Measurements from ENCODE around the gene PDE6B. TPM values are rescaled to one million over a fixed set of nuclear protein-coding genes. Genes with fewer than 3 reads are reported as not detected.
"Not testable (repeated sequence)": the region's sequence is repeated elsewhere in the genome, so short reads cannot be mapped to it uniquely, and the experiment has no call there.

The PDE6B gene
- total and polyA plus RNA-seq, 7 donors = 0.03 to 0.48 (median 0.31) TPM; not detected in 1

- WGBS, 3 donors = 79 to 92% (median 83%) methylated on average over 8 of the region's 8 CpGs
- DNase-seq (no peak), ATAC-seq (no peak)
- Histone ChIP-seq H3K36me3 (ENCODE audit: insufficient read depth in 1 of 2, low read depth in 1 of 2) (no peaks in the 10 kb centered on the region), H3K9me3 (no peaks in the 10 kb centered on the region), H3K27me3 (ENCODE audit: insufficient read depth in 3 of 3, low read length in 2 of 3) (peaks cover 0 to 10% (median 0%) of the 10 kb centered on the region in 3 donors), H3K27ac (peak overlapping the region; percentile 92), H3K4me1 (peaks cover 16% of the 10 kb centered on the region), H3K4me3 (peak overlapping the region; percentile 66)
- TF ChIP-seq, protein P1, sequence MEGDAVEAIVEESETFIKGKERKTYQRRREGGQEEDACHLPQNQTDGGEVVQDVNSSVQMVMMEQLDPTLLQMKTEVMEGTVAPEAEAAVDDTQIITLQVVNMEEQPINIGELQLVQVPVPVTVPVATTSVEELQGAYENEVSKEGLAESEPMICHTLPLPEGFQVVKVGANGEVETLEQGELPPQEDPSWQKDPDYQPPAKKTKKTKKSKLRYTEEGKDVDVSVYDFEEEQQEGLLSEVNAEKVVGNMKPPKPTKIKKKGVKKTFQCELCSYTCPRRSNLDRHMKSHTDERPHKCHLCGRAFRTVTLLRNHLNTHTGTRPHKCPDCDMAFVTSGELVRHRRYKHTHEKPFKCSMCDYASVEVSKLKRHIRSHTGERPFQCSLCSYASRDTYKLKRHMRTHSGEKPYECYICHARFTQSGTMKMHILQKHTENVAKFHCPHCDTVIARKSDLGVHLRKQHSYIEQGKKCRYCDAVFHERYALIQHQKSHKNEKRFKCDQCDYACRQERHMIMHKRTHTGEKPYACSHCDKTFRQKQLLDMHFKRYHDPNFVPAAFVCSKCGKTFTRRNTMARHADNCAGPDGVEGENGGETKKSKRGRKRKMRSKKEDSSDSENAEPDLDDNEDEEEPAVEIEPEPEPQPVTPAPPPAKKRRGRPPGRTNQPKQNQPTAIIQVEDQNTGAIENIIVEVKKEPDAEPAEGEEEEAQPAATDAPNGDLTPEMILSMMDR (IDR thresholded peaks at IDR 0.05) = no peak
- intact Hi-C loops (cut with DNase I) = no loop called here
These were observed 64.3 kb downstream of the PDE6B start for GRCh38 chr4:689723-690122.

- Histone ChIP-seq H3K27ac (no peak overlapping the region), H3K9me3 (no peaks in the 10 kb centered on the region), H3K36me3 (ENCODE audit: insufficient read depth in 1 of 2, low read depth in 1 of 2) (no peaks in the 10 kb centered on the region), H3K4me3 (no peak overlapping the region), H3K27me3 (ENCODE audit: insufficient read depth in 3 of 3, low read length in 2 of 3) (peaks cover 0 to 16% (median 0%) of the 10 kb centered on the region in 3 donors), H3K4me1 (peaks cover 5% of the 10 kb centered on the region)
- WGBS, 3 donors = 78 to 81% (median 79%) methylated on average over 32 of the region's 32 CpGs
- intact Hi-C loops (cut with DNase I) = no loop called here
- TF ChIP-seq, protein P1 (IDR thresholded peaks at IDR 0.05) = no peak
- ATAC-seq (no peak), DNase-seq (no peak)
These were observed 67.6 kb downstream of the PDE6B start for GRCh38 chr4:692771-693554.

- H3K36me3 ChIP-seq (ENCODE audit: insufficient read depth in 1 of 2, low read depth in 1 of 2); intact Hi-C loops (cut with DNase I); H3K4me1 ChIP-seq; H3K27ac ChIP-seq; H3K4me3 ChIP-seq; ATAC-seq; H3K9me3 ChIP-seq; DNase-seq: not testable (repeated sequence)
- 79 to 86% (median 82%) methylated on average over 12 of the region's 12 CpGs for WGBS, 3 donors
- peaks cover 0 to 16% (median 1%) of the 10 kb centered on the region in 3 donors for H3K27me3 ChIP-seq (ENCODE audit: insufficient read depth in 3 of 3, low read length in 2 of 3)
These were observed 69.1 kb downstream of the PDE6B start for GRCh38 chr4:694341-694940.

DNA sequence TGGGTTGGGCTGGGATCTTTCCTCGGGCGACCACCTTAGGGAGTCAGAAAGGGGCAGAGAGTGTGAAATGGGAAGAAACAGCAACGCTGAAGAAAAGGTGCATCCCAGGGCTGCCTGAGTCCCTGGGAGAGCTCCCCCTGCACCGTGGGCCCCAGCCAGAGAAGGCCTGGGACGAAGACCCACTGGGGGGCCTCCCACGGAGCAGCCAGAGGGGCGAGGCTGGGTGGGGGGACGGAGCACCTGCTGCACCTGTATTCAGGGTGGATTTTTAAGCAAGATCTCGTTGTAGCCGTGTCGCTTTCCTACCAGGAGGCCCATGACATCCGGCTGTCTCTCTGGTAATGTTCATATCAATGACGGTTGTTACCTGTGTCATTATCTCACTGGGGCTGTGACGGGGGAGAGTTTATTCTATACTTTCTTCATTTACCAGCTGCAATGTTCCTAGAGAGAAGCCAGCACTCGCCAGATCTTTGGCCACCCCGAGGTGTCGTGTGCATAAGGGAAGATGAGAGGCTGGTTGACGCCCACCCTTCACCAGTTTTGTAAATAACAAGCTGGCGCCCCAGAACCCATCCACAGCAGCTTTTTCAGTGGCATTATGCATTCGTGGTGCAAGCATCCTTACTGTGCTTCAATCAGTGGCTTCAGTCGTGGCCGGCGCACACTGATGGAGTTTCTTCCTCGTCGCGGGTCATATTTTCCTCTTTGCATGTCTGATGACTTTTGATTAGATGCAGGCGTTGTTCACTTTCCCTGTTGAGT, 74.6 kb downstream of the PDE6B start:
- Histone ChIP-seq H3K36me3 (ENCODE audit: insufficient read depth in 1 of 2, low read depth in 1 of 2) (no peaks in the 10 kb centered on the region), H3K4me3 (no peak overlapping the region), H3K27ac (no peak overlapping the region), H3K9me3 (no peaks in the 10 kb centered on the region), H3K4me1 (no peaks in the 10 kb centered on the region), H3K27me3 (ENCODE audit: insufficient read depth in 3 of 3, low read length in 2 of 3) (peaks cover 0 to 5% (median 1%) of the 10 kb centered on the region in 3 donors)
- intact Hi-C loops (cut with DNase I) = no loop called here
- DNase-seq (no peak), ATAC-seq (no peak)
- TF ChIP-seq, protein P1 (IDR thresholded peaks at IDR 0.05) = no peak
- 78 to 81% (median 78%) methylated on average over 27 of the region's 27 CpGs for WGBS, 3 donors

Measured in psoas muscle (tissue), 8 donors.